GM18498 (cell line): ENCODE data around the gene KDM1A.
"Not testable (repeated sequence)": the region's sequence is repeated elsewhere in the genome, so short reads cannot be mapped to it uniquely, and the experiment has no call there.

ENCODE experiments used
- ATAC-seq: cut with Tn5 transposase; IDR thresholded peaks from one replicate; pipeline ENCODE4 v1.9.1; 2021; ENCODE audit warnings: mild to moderate bottlenecking, moderate library complexity; ENCODE audit not compliant: unreplicated experiment

Gene KDM1A

GRCh38 chr1:23010025-23010424 is 9.2 kb upstream of the KDM1A start:
- ATAC-seq, result not testable (repeated sequence)

DNA sequence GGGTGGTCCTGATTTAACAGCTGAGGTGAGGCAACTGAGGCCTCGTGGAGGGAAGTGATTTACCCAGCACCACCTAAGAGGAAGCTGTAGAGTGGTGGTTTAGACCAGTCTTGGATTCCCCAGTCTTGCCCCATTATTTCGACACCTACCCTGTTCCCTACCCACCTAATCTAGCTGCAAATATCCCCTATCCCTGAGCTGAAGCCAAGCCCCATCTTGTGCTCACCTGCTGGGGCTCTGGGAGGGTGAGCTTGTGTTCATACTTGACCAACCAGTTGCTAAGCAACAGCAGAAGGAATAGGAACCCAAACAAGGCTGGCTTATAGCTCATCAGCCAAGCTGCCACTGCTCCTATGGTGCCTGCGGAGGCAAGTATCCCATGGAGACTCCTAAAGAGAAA is 5.6 kb upstream of the KDM1A start:
- no peak for ATAC-seq

GRCh38 chr1:23018661-23019093 is 591 bp upstream of the KDM1A start:
- peak; percentile 4 for ATAC-seq

GRCh38 chr1:23019863-23020625 is 776 bp downstream of the KDM1A start:
- peak; percentile 17 for ATAC-seq

- no peak for ATAC-seq
Measured at GRCh38 chr1:23020706-23021405, 1.6 kb downstream of the KDM1A start.

DNA sequence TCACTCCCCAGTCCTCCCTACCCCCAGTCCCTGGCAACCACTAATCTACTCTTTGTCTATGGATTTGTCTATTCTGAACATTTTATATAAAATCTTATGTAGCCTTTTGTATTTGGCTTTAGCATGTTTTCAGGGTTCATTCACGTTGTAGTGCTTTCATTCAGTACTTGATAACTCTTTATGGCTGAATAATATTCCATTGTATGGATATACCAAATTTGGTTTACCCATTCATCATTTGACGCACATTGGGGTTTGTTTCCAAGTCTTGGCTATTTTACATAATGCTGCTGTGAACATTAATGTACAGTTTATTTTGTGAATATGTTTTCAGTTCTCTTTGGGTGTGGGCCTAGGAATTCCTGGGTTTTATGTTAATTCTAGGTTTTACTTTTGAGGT is 2.6 kb downstream of the KDM1A start:
- ATAC-seq, result no peak

DNA sequence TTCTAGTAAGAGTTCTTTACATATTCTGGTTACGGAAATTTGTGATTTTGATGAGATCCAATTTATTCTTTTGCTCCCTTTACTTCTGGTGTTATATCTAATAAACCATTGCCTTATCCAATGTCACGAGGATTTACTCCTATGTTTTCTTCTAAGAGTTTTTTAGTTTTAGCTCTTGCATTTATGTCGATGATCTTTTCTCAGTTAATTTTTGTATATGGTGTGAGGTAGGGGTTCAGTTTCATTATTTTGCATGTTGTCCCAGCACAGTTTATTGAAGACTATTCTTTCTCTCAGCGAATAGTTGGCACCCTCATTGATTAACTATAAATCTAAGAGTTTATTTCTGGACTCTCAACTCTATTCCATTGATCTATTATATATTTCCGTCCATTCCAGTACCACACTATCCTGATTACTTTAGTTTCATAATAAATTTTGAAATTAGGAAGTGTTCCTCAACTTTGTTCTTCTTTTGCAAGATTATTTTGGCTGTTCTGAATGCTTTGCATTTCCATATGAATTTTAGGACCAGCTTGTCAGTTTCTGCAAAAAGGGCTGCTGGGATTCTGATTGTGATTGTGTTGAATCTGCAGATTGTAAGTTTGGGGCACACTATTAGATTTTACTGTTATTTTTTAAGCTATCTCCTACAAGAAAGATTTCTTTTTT is 4.0 kb downstream of the KDM1A start:
- no peak for ATAC-seq

DNA sequence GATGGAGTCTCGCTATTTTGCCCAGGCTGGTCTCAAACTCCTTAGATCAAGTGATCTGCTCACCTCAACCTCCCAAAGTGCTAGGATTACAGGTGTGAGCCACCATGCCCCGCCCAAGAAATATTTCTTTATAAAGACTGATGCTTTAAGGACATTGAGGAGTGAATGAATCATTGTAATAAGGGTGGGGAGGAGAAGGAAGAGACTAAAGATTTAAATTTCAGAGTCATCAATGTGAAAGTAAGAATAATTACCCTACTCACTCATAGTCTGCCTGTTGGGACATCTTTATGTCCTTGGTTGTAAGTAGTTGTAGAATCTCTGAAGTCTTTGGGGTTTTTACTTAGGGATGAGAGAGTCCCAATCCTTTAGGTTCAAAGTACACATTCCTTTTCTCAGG is 7.3 kb downstream of the KDM1A start:
- ATAC-seq, result no peak

DNA sequence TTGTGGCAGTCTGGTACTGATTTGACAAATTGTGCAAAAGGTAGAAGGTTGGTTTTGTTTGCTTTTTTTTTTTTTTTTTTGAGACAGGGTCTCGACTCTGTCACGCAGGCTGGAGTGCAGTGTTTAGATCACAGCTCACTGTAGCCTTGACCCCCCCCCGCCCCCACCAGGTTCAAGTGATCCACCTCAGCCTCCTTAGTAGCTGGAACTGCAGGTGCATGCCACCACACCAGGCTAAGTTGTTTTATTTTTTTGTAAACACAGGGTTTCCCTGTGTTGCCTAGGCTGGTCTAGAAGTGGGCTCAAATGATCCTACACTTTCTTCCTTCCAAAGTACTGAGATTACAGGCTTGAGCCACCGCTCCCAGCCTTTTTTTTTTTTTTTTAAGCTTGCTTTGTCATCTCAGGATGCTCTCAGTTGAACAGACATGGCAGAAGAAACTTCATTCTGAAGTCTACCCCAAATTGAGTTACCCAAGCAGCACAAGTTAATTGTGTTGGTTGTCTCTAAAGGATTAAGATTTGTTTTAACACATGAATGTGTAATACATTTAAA is 8.2 kb downstream of the KDM1A start:
- ATAC-seq, result no peak

- no peak for ATAC-seq
Measured at GRCh38 chr1:23029337-23029736, 10.1 kb downstream of the KDM1A start.

GRCh38 chr1:23035823-23036452 is 16.7 kb downstream of the KDM1A start:
- no peak for ATAC-seq

DNA sequence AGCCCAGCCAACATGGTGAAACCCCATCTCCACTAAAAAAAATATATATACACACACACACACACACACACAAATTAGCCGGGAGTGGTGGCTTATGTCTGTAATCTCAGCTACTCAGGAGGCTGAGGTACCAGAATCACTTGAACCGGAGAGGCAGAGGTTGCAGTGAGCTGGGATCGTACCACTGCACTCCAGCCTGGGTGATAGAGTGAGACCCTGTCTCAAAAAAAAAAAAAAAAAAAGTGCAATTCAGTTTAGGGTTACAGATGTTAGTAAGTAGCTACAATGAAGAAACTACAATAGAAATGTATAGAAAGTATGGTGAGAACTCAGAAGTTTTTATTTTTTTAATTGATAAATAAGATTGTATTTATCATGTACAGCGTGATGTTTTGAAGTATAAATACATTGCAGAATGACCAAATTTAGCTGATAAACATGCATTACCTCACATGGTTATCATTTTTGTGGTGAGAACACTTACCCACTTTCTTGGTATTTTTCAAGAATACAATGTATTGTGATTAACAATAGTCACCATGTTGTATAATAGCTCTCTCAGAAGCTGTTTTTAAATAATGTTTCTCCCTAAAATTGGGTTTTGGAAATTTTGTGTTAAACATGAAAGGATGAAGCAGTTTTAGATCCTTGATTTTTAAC is 17.9 kb downstream of the KDM1A start:
- ATAC-seq, result no peak

DNA sequence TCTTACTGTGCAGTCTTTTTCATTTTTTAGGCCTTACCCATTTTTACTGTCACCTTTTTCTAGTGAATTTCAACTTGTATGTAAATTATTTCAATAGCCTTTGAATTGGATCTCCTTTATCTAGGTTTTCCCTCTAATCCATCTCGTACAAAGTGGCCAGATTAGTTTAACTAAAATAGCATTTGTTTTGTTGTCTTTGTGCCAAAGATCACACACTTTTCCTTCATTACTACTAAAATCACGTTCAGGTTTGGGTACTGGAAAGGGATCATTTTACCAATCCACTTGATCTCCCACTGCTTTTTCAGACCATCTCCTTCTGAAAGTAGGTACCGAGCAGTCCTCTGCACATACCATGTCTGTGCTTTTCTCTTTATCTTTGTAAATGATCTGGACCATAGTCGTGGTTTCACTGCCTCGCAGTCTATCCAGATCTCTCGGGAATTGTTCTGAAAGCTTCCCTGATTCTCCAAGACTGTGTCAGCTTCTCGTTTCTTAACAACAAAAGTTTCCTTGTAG is 20.1 kb downstream of the KDM1A start:
- no peak for ATAC-seq

GRCh38 chr1:23040509-23040908 is 21.2 kb downstream of the KDM1A start:
- ATAC-seq, result no peak

GRCh38 chr1:23044035-23044434 is 24.8 kb downstream of the KDM1A start:
- ATAC-seq, result no peak

GRCh38 chr1:23050201-23050600 is 30.9 kb downstream of the KDM1A start:
- no peak for ATAC-seq

GRCh38 chr1:23051290-23051909 is 32.1 kb downstream of the KDM1A start:
- no peak for ATAC-seq

DNA sequence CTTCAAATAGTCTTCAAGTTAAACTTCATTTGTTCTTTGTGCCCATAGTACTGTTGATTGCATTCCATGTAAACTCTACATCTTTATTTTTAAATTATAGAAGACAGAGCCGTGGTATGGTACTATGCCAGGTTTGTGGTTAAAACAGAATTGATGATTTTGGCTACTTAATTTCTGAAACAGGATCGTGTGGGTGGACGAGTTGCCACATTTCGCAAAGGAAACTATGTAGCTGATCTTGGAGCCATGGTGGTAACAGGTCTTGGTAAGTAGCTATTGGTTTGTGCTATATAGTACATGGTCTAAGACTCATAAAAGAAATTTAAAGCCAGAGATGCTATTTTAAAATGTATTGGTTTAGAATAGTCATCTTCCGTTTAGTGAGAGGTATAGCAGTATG is 38.0 kb downstream of the KDM1A start:
- no peak for ATAC-seq

DNA sequence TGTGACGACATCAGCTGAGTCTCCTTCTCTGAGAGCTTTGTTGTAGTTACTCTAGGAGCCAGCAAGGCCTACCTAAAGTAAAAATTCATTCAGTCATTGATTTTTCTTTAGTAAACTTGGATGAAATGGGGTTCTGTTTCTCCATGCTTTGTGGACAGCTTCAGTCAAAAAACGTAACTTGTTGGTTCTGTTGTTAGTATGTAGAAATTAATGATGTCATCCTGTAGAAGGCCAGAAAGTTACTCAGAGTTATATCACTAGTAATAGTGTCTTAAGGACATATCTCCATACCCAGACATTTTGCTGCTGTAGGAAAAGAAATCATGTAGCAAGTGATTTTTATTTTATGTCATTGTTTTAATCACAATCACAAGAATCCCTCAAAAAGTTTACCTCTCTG is 43.0 kb downstream of the KDM1A start:
- ATAC-seq, result no peak

- ATAC-seq, result no peak
Measured at GRCh38 chr1:23065385-23065784, 46.1 kb downstream of the KDM1A start.
